Stimulated activated CD4-positive, alpha-beta T cell treated with anti-CD3 and anti-CD28 coated beads, Interleukin-15, amount 100 ng/mL, for 24 hours (primary cell): ENCODE measurements around the gene DTYMK.

Source experiments
- DNase-seq: peaks from one replicate; pipeline ENCODE4 v3.0.0-alpha.2; 2020

Gene DTYMK

DNA sequence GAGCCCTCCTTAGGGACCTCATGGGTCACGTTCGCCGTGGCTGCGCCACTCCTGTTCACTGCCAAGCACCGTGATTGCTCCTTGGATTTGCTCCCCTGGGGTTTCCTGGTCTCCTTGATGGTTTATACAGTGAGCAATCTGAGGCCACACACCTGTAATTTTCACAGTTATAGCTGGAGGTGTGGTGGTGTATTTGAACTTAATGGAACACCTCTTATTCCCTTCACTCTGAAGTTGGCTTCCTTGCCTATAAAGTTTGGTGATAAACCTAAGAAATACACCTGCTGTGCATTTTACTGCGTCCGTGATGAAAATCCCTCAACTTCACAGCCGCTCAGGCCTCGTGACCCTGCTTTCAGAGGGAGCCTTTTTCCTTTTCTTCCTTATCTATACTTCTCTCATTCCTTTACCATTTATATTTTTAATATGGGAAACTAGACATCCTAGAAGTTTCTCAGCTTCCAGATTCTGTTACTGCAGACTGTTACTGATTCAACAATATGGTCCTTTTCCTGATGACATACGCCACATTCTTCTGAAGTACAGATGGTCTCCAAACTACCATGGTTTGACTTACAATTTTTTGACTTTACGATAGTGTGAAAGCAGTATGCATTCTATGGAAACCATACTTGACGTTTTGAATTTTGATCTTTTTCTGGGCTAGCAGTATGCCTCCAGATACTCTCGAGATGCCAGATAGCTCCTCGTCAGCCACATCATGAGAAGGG is 40.5 kb downstream of the DTYMK start:
- DNase-seq, result no peak

DNA sequence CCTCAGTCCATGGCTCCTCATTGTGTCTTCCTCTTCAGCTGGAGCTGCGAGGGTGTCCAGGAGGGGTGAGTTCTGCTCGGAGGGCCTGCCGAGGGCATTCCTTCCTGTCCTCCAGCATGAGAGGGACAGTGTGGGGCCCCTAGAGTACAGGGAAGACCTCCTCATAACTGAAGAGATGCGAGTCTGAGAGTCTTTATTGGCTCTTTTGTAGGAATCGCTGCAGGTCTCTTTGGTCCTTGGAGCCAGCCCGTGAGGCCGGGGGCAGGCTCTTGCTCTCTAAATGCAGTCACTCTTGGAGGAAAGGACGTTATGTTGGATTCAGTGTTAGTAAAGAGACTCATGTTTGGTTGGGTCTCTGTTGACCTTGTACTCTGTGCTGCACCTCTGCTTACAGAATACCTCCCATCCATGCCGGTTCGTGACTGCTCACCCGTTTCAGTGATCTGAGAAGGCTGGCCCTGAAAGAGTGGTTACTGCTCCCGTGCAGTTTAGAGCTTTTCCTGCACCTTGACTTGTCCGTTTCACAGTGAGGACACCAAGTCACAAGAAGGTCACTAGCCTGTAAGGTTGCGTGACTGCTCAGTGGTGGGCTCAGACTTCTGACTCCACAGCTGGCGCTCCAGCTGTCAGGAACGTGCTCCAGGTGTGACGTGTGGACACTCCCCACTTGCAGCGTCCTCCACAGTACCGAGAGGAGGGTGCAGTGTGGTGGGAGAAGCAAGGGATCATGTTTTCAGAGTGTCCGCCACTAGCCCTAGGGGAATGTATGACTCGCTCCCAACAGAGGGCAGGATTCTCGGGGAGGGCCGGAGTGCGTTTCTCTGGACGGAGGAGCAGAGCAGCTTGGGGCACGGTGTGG is 41.3 kb downstream of the DTYMK start:
- DNase-seq, result no peak

DNA sequence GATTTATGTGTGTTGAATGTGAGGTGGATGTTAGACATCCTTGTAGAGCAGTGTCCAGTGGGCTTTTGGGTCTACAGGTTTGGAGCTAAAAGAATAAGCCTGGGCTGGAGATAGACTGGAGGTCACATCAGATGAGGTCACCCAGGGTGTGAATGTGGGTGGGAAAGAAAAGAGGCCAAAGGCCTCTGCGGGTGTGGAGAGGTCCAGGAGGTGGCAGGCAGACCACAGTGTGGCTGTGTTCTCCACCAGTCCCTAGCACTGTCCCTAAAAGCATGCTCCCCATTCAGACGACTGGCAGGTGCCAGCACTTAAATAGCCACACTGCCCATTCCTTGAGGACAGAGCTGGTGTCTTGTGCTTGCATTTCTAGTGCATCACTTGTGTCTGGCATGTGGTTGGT is 45.0 kb downstream of the DTYMK start:
- DNase-seq, result no peak

DNA sequence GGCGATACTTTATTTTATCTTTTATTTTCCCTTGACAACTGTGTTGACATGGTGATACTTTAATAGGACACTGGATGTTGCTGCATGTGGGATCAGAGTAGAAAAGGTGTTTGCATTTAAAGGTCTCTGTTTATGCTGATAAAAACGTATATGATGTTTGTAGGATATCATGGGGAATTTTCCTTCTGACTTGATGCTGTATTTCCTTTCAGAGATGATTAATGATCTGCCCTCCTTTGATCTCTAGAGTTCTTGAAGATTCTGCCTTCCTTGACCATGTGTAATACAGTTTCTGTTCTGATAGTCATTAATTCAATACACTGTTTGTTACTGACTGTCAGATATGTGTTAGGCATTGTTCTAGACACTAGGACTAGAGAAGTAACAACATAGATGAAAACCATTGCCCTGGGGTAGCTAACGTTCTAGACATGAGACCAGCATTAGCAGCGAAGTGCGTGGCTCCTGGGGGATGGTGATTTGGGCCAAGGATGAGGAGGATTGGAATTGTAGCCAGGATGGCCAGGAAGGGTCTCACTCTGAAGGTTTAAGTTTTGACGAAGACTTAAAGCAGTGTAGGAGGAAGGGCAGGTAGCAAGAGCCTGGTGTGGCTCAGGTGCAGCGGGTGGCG is 46.3 kb downstream of the DTYMK start:
- DNase-seq, result no peak

DNA sequence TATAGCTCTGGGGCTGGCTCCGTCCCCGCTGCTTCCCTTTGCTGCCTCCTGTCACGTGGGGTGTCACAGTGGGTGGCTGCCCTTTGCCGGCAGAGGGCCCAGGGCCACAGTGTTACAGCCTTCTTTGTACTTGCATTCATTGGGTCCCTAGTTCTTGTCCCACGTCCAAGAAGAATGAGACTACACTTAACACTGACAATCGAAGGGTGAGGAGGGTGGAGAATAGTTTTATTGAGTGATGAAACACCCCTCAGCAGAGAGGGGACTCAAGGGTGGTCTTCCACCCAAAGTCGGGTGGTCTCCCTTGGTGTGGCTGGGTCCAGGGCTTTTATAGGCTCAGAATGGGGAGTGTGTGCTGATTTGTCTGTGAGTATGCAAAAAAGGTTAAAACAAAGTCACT is 47.2 kb downstream of the DTYMK start:
- DNase-seq, result no peak

DNA sequence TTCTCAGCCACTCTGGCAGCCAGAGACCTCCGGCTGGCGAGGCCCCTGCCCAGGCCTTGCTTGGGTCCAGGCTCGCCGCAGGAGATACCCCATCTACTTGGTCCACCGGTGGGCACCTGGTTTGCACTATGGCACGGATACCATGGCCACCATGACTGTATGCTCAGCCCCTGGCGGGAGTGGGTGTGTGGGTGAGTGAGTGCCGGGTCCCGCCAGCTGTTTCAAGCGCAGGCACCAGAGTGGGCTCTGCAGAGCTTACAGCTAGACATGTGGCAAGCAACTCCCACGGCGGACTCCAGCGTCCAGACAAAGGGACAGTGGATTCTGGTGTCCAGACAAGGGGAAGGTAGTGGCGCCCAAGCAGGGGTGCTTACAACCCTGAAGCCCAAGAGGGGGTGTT is 47.7 kb downstream of the DTYMK start:
- no peak for DNase-seq

DNA sequence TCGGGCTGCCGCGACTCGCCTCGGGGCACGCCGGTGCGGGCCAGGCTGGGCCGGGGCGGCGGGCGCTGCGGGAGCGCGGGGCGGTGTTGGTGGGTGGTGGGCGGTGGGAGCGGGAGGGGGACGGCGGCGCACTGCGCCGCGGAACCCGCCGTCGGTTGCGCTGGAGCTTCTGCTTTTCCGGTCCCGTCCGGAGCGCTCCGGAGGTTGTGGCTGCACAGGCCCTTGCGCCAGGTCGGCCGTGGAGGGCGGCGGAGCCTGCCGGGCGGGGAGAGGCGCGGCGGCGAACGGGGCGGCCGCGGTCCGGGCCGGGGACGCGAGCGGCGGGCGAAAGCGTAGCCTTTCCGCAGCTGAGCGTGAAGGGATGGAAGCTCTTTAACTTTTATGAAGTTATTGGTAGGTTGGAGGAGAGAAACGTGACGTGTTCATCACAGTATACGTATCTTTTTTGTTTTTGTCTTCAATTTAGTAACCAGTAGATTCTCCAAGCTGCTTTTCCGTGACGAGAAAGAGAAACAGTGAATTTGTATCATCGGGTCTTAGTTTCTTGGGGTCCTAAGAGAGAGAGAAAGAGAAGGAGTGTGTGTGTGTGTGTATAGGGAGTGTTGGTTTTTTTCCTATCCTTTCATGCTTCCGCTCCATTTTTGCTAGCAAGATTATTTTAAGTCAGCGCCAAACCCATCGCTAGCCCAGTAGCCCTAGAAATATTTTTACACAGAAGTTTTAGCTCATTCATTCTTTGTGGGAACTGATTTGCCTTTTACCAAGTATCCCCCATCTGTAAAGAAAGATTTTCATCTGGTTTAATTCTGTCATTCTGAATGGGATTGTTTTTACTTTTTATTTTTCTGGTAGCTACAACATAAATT is 48.6 kb downstream of the DTYMK start:
- peak; percentile 72 for DNase-seq

DNA sequence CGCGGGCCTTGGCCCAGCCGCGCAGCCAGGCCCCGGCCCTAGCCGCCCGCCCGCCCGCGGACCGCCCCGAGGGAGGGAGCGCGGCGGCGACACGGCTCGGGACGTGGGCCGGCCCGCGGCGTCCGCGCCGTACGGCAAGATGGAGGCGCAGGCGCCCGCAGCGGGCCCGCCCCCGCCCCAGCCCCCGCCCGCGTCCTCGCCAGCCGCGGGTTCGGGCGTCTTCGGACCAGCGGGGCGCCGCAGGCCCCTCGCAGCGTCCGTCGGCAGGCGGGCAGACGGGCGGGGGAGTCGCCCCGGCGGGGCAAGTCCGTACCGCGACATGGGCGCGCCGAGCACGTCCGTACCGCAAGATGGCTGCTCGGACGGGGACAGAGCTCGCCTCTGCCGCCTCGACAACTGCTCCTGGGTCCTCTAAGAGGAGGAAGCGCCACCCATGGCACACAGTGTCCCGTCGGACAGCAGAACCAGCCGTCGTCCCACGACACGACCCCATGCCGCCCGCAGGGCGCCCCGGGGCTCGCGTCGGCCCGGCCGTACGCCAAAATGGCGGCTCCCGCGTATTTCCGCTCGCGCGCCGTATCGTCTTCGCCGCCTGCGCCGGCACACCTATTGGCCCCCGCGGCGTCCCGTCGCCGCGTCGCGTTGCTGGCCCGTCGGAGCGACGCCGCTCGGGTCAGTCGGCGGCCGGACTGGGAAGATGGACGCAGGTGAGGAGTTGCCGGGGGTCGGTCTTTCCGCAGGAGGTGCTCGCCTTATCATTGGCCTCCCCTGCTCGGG is 49.4 kb downstream of the DTYMK start, which contains the start of the genes ATG4B and THAP4:
Gene ATG4B, plus strand, starts transcription at position 676 of the 777 bp plus-strand sequence. Its CDS starts 22 bp downstream, at position 698.
Gene THAP4, minus strand, starts transcription at position 141 of the 777 bp plus-strand sequence. CDS start 141 bp downstream, outside the sequence.
- DNase-seq, result peak; percentile 85

DNA sequence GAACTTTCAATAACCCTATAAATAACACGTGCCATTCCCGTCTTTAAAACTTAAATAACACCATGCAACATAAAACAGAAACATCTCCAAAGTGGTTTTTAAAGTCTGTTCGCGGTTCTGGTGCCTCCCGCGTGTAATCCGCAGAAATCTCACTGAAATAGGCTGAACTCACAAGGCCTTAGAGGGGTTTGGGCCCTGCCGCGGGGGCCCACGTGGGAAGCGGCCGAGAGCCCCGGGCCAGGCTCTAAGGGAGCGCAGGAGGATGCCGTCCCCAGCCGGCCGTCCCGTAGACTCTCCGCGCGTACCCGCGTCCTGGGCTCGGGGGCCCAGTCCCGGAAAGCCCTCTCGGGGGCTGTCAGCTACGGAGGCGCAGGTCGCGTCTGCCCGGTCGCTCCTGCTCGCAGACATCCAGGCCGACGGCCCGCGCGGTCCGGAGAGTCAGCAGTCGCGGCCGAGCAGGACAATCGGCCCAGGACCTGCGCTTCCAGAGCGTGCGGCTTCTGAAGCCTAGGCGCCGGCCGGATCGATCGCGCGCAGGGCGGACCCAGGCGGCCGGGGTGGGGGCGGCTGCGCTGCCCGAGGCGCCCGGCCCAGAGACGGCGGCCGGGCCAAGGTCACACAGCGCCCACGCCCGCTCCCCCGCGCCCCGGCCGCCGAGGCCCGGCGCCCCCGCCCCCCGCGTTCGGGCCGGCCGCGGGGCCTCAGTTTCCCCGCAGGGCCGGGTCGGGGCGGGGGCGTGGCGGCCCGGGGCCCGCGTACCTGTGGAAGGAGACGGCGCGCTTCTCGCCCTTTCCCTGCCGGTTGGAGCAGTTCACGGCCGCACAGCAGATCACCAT is 50.2 kb downstream of the DTYMK start:
- DNase-seq, result peak; percentile 62

DNA sequence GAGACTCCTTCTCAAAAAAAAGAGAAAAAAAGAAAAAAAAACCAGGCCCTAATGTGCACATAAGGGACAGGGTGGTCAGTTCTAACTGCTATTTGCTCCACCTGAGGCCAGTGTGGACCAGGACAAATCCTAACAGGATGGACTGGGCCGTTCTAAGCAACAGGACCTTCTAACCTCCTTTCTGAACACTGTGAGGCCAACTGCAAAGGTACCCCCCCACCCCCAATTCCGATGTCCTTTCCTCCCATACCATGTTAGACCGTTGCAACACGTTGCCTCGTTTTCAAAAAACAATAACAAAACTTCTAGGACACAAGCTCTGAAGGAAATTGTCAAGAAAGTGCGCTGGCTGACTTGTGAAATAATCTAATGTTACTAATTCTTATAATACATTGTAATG is 50.9 kb downstream of the DTYMK start:
- DNase-seq, result no peak

DNA sequence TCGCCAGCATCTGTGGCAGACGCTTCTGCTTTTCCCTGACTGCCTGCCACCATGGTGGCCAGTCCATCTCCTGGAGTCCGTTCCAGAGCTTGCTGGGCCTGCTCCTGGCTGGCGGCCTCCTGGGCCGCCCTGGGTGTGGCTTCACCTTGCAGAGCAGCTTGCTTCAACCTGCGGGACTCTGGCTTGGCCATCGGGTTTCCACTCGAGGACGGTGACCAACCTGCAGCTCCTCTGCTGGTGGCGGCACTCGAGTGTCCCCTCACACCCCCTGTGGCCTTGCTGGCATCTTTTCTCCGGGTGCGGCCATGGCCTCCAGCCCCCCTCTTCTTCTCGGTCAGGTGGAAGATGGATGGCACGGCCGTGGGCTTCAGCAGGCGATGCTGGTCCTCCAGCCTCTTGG is 53.1 kb downstream of the DTYMK start:
- no peak for DNase-seq

DNA sequence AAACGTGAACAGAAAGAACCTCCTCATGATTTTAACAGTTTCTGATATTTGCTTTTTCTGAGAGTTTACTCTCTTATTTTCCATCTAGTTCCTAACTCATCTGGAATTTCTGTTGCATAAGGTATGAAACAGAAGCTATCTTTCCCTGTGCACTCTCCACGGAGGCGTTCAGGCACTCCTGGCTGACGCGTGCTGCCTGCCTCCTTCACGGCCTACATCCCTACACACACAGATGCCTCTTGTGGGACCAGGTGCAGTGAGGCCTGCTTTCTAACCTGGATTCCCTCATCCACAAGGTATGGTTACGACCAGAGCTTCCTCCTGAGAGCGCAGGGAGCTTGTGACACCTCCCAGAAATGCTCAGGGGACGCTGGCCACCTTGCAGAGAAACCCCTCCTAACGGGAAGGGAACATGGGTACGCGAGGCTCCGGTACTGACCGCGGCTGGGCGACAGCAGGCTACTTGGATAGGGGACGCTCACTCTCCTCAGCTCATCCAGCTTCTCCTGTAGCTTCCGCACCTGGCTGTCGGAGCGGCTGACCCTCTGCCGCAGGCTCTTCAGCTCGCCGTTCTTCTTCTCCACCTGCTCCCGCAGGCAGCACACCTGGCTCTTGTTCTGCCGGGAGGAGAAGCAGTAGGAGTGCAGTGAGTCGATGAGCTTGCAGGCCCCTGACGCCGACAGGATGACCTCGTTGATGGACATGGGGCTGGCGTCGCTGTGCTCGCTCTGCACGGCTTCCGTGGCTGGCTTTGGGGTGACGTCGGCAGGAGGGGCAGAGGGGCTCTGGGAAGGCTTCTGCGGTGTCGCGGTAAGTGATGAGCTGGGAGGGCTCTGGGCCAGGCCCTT is 53.9 kb downstream of the DTYMK start:
- no peak for DNase-seq

DNA sequence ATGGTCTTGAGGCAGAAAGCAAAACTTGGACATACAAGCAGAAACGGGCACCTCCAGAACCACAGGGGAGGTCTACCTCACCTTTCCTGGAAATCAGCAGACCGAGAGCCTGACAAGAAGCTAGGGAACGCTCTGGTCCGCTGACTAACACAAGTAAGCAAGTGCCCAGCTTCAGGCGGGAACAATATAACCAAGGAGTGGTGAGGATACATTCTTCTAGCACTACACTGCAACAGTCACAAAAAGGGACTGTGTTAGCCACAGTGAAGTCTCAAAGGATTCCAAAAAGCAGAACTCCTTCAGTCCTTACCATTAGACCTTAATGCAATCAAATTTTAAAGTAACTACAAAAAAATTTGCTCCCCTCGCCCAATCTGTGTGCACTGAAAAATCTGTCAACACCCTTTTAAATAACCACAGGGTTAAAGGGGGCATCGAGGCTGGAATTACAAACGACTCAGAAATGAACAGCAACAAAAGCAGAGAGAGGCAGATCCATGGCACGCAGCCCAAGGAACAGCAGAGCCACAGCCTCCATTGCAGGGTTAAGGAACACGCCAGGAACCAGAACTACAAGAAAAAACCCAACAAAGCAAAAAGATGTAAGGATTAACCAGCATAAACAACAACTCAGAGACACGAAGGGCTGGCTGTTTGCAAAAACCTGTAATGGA is 56.7 kb downstream of the DTYMK start:
- DNase-seq, result no peak

DNA sequence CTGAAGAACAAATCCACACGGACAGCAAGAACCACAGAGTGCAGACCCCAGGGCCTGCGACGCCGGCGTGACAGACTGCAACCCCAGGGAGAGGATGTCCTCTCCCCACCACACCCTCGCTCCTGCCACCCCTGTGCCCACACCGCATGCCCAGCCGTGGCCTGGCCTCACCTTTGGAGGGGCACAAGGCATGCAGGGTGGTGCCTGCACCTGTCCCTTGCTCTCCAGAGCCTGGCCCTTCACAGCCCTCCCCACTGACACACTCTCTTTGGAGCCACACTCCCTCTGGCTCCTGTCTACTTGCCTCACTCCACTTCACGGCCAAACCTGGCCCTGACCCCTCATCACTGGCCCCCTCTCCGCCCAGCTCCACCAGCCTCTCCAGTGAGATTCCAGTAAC is 58.9 kb downstream of the DTYMK start:
- no peak for DNase-seq
